SIG-M5 (cell line): Measurements from ENCODE around the gene KLHL30.

Experiments used
- DNase-seq: peaks from one replicate; lab custom pipeline; 2025; lab: John Stamatoyannopoulos, UW

The KLHL30 gene, protein sequence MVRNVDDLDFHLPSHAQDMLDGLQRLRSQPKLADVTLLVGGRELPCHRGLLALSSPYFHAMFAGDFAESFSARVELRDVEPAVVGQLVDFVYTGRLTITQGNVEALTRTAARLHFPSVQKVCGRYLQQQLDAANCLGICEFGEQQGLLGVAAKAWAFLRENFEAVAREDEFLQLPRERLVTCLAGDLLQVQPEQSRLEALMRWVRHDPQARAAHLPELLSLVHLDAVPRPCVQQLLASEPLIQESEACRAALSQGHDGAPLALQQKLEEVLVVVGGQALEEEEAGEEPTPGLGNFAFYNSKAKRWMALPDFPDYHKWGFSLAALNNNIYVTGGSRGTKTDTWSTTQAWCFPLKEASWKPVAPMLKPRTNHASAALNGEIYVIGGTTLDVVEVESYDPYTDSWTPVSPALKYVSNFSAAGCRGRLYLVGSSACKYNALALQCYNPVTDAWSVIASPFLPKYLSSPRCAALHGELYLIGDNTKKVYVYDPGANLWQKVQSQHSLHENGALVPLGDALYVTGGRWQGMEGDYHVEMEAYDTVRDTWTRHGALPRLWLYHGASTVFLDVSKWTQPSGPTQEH

DNA sequence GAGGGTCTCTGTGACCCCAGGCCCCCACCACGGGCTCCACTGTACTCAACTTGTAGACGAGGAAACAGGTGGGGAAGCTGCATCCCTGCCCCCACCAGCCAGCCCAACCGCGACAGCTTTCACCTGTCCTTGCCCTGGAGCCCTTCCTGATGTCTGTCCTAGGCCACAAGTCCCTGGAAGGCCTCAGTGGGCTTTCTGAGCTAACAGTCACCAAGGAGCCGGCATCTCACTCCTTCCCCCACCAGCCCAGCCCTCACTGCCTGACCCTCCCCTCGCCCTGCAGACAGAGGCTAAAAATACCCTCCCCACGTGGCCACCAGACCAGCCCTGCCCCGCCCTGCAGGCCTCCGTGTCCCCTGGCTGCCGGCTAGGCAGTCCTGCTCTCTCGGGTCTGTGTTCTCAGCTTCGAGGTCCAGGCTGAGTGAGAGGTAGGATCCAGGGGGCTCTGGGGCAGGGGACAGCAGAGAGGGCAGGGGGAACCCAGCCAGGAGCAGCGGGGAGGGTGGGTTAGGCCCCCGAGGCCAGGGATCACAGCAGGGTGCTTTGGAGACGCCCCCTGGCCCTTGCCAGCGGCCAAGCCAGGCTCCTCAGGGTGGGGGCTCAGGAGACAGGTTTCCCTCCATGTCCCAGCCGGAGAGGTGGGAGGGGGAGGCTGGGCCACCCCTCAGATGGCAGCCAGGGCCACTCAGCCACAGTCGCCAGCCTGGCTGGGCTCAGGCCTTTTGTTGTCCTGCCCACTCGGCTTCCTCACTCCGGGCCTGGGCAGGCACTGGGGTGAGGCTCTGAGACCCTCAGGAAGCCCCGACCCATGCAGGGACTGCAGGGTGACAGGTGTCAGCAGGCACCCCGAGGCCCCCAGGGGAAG, at the start of gene KLHL30:
Gene KLHL30 (plus strand): TSS at position 338 of the 865 bp plus-strand sequence. CDS start 2,087 bp downstream, outside the sequence.
- no peak for DNase-seq

DNA sequence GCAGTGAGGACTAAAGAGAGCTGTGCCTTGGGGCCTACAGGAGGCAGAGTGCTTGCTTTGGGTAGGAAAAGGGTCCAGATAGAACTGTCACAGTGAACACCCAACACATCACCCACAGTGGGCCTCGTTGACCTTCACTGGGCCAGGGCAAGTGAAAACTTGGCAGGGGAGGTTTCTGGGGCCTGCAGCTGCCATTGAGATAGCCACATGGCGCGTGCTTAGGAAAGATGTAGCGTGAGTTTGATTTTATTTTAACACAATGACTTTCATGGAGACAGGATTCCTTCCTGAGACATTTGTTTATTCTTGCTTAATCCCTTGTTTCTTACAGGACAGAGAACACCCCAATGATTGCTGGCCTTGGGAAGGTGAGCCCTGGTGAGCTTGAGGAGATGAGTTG, 47.6 kb upstream of the KLHL30 start:
- no peak for DNase-seq

DNA sequence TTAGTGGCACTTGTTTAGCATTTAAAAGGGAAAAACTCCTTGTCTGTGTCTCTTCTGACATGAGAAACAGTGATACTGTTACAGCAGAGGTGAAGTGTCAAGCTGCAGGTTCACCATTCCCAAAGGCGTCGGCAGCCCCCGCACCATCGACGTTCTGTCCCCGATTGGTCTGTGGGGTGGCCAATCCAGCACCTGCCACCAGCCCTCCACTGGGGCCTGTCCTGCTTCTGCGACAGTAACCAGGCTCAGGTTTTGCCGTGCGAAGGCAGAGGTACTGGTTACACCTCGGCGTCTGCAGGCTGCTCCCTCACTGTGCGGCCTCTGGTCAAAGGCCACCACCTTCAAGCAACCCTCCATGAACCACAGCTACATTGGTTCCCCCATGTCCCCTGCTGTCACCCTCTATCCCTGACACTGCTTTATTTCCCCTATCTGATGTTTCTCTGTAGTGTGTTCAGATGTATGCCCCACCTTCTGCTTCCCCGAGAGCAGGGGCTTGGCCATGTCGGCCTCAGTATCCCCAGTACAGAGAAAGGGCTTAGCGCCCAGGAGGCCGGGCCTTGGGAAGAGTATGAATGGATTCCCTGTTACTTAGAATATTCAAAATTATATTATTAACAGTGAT, 46.9 kb upstream of the KLHL30 start:
- no peak for DNase-seq

DNA sequence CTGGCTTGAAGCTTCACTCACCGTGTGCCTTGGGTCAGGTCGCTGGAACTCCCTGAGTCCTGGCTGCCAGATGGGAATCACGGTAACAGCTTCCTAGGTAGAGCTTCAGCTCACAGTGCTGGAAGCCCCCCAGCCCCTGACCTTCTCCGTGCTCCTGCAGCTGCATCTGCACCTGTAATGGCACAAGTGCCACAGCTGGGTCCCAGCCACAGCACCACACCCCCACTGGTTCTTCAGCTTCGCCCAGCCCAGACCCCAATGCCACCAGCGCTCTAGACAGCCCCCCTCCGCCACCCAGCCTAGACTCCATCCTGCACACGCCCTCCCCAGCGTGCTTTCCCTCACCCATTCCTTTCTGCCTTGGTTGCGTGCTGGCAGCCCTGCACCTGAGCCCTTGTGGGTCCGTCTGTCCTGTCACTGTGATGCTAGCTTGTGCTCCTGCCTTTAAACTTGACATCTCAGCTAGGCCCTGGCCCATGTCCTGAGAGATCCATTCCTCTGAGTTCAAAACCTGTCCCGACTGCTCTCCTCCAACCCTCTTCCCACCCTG, 45.9 kb upstream of the KLHL30 start:
- no peak for DNase-seq

DNA sequence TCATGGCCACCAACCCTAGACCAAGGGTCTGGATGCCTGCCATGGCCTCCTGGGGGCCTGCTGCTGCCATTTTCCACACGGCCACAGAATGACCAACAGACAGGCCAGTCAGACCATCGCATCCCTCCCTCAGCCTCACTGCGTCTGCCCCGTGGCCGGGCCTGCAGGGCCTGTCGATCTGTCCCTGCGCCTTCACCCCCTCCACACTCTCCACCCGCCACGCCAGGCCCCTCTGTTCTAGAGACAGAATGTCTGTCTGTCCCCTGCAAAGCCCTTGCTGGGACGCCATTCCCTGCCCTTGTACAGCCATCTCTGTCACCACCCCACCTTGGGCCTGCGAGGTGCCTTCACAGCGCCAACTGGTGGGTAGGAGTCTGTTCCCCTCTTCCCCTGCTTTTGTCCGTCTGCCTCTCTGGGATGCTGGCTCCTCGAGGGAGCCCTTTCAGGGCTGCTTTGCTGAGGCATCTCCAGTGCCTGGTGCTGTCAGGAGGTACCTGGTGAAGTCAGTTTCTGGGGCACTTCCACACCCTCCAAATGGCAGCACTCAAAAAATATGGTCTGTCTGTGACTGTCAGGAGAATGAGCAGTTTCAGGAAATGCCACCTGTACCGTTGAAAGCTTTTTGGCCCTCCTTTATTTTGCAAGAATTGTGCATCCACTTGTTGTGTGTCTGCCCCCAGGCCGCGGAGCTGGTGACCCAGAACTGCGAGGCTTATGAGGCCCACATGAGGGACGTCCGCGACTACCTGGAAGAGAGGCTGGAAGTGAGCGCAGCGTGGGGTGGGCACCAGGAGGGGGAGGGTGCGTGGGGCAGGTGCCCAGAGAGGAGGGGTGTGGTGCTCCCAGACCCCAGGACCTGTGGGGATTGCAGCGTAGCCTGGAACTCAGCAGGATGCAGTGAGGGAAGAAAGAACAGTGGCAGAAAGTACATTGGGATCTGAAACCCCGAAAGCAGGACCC, 45.0 kb upstream of the KLHL30 start:
- no peak for DNase-seq

DNA sequence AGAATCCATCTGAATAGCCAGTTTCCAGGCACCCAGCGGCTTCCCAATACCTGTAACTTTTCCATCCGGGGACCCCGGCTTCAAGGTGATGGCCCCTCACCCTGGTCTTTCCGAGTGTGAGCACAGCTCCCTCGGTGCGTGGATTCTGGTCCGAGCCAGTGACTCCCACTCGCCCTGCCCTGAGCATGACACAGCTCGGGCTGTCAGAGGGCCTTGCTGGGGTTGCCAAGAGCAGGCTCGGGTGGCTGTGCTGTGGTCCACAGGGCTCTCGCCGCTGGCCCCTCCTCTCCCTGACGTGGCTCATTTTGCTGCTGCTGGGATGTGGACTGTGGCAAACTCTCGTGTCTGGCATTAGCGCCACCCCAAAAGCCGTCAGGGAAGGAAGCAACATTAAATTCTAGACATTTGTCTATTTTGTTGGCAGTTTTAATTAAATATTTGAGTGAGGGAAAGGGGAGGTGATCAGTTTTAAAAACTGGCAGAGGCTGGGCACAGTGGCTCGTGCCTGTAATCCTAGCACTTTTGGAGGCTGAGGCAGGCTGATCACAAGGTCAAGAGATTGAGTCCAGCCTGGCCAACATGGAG, 43.9 kb upstream of the KLHL30 start:
- DNase-seq: no peak

DNA sequence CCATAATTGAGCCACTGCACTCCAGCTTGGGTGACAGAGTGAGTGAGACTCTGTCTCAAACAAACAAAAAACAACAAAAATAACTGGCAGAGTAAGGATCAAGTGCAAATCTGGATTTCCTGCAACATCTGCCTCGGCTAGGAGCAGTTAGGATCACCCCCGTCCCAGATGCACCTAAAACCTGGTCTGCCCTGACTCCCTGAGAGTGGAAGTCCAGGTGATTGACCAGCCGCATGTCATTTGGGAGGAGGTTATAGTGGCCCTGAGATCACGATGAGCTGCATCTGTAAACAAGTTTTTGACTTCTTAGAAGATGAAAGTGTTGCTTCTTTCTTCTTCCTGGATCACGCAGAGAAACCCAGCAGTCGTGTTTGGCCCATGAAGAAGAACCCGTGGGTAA, 43.3 kb upstream of the KLHL30 start:
- no peak for DNase-seq

DNA sequence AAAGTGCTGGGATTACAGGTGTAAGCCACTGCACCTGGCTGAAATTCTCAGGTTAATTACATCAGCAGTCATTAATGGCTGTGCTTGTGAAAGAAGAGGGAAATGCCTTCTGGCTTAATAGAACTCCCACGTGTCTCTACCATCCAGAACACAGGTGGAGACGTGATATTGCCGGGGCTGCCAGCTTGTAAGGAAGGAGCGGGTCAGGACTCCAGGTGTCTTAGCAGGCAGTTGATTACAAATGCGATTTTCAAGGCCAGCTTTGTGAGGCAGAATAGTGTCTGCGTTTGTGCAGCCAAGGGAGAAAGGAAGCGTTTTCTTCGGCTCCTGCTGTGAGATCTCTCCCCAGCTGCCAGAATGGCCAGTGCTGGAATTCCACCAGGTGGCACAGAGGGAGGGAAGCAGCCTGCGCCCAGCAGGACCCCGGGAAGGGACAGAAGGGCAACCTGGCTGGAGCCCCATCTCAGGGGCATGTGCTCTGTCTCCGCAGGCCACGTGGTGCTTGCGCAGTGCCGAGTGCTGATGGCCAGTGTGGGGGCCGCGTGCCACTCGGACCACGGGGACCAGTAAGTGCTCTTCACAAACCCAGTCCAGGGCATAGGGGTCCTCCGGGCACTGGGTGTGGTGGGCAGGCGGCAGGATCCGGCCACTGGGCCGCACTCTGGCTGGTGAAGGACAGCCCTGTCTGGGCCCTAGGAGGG, 42.0 kb upstream of the KLHL30 start:
- no peak for DNase-seq

DNA sequence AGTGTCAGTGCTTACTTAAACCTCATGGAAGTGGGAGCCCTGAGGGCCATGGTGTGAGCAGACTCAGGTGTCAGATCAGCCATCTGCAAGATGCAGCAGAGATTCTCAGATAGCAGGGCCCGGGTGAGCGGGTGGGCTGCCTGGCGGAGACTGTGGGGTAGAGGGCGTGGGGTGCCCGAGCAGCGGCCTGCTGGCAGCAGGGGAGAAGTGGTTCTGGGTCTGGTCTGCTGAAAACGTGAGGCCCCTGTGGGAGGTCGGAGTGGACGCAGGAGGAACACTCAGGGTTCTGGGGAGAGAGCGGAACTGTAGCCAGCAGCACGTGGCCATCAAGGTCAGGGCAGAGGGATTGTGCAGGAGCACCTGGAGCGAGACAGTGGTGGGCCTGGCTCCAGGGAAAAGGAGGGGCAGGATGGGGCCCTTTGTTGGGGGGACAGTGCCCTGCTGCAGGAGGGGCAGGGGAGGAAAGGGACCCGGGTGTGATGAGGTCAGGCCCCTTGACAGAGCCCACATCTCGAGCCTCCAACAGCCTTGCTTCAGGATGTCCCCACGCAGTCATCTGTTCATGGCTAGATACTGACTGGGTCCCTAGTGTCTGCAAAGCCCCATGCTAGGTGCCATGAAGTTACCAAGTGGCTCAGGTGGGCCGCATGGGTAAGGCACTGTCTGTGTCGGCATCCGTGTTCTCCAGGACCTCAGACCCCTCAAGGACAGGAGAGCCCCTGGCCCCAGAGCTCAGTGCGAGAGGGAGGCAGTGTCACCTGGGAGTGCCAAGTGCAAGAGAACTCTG, 41.1 kb upstream of the KLHL30 start:
- no peak for DNase-seq

DNA sequence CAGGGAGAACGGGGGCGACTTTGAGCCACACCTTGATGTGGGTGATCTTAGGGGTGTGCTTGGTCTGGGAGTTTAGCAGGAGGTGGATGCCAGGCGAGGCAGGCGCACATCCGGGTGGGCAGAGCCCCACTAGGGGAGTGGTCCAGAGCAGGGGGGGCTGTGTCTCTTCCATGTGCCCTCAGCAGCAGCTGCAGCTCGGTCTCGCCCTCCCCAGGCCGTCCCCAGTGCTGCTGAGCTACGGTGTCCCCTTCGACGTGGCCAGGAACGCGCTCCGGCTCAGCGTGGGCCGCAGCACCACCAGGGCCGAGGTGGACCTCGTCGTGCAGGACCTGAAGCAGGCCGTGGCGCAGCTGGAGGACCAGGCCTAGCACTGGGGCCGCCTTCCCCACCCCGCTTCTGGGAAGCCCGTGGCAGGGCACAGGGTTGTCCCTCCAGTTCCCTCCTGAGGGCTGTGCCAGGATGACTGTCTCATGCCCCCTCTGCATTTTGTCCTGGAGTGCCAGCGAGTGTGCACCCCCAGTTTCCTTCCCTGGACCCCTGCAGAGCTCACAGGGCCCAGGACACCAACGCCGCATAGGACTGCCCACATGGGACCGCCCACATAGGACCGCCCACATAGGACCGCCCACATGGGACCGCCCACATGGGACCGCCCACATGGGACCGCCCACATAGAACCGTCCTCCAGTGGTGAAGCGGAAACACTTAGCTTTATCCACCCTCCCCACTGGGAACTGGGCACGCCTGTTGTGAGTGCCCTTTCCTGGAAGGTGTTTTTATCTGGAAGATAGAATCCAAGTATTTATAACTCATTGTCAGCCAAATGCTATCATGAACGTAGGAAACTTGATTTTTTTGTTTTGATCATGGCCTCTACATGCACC, 40.2 kb upstream of the KLHL30 start:
- DNase-seq: no peak

DNA sequence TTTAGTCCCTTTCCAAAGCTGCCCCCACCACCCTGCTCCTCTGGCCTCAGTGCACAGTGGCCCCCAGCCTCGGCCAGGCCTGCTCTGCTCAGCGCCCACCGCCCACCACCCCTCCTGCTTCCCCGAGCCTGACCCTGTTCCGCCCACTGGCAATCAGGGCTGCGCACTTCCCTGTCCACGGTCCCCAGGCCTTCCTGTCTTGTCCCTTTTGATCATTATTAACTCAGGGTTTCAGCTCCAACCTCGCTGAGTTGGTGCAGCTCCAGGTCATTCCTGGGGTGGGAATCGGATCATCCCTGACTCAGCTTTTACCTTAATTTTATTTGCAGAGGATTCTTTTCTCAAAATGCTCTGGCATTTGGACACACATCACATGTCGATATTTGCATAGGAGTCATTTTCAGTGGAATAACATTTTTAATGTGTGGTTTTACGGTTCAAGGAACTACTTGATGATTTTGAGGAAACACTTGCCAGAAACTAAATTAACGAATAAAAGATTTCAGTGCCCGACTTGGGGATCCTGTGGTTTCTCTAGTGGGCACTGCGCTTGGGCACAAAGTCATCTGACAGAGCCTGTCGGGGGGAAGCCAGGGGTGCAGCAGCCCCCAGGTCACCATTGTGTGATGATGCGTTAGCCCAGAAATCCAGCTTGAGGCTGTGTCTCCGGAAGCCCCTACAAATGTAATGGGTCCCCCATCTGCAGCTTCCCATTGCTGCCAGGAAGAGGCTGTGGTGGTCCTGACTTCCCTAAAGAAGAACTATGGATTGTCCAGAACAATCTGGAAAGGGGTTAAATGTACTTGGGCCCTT, 39.4 kb upstream of the KLHL30 start:
- no peak for DNase-seq

DNA sequence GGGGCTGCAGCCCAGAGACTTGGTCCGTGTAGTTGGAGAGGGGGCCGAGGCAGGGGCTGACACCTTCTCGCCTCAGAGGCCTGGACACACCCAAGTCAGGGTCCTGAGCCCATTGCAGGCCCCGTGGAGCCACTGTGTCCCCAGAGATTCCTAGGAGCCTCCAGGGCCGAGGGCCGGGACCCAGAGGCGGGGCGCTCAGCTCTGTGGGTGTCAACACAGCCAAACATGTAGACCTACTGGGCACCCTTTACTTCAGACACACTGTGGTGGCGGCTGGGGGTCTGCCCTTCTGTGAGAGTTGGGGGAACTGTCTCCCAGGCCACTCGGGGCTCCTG, 38.8 kb upstream of the KLHL30 start:
- DNase-seq: no peak

DNA sequence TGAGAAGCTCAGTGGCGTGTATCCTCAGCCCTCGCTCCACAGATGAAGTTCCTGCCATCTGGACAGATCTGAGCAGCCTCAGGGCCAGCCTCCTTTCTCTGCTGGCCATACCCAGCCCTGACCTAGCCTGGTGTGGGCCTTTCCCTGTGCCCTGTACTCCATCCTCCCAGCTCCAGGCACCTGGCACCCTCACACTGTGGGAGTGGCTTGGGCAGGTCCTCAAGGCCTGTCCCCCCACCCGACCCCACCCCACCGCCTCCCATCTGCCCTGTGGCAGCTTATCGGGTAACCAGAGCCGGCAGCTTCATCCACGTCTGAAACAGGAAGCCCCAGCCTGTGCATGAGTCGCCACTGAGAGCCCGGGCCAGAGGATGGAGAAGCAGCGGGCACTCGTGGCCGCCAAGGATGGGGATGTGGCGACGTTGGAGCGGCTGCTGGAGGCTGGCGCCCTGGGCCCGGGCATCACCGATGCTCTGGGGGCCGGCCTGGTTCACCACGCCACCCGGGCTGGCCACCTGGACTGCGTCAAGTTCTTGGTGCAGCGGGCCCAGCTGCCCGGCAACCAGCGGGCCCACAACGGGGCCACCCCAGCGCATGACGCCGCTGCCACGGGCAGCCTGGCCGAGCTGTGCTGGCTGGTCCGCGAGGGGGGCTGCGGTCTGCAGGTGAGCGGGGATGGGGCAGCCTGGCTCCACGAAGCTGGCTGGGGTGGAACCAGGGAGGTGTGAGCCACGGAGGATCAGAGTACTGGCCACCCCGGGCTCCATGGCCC, 38.2 kb upstream of the KLHL30 start, which contains the start of gene ESPNL:
Gene ESPNL (plus strand): TSS at position 292 of the 772 bp plus-strand sequence. CDS start 80 bp downstream, at position 372.
- DNase-seq: no peak

DNA sequence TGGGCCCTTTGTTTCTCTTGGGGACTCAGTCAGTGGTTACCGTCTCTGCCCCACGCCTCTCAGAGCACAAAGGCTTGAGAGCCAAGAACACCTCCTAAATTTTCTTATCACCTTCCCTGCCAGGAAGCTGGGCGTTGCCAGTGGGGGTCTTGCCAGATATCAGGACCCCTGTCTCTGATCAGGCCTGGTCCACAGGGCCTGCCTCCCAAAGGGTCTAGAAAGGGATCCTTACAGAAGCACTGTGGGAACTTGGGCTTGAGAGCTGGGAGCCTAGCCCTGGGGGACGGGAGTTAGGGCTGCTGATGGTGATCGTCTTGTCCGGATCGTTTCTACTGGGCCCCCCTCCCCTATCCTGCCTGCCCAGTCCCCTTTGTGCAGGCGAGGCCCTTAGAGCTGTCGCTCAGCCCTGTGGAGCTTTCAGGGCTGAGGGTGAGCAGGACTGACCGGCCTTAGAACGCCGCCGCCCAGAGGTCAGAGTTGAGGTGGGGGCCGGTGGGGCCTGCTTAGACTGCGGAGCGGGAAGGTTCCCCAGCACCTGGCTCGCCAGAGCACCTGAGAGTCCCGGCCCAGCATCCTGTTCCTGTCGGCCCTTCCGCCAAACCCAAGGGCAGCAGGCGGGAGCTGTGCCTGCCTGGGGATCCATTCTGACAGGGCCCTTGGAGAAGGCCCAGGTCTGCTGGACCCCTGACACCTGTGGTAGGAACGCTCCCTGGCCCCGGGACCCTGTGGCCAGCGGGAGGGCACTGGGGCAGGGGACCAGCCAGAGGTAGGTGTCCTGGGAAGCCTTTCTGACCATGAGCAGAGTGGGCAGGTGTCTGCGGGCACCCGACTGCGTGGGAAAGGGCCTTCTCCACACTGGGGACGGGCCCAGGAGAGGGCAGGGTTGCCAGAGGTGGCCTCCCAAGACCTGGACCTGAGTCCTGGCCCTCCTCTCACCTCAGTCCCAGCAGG, 37.4 kb upstream of the KLHL30 start:
- no peak for DNase-seq
